GM12873 (cell line): ENCODE data around the gene ACTR3.

Experiments used
- CTCF ChIP-seq: IDR thresholded peaks from 2 replicates; pipeline ENCODE4 v1.5.1; 2012; ENCODE audit warnings: low read depth, mild to moderate bottlenecking, moderate library complexity, low read length, control low read depth; ENCODE audit not compliant: insufficient read depth; ENCODE audit errors: missing control alignments

Gene ACTR3

DNA sequence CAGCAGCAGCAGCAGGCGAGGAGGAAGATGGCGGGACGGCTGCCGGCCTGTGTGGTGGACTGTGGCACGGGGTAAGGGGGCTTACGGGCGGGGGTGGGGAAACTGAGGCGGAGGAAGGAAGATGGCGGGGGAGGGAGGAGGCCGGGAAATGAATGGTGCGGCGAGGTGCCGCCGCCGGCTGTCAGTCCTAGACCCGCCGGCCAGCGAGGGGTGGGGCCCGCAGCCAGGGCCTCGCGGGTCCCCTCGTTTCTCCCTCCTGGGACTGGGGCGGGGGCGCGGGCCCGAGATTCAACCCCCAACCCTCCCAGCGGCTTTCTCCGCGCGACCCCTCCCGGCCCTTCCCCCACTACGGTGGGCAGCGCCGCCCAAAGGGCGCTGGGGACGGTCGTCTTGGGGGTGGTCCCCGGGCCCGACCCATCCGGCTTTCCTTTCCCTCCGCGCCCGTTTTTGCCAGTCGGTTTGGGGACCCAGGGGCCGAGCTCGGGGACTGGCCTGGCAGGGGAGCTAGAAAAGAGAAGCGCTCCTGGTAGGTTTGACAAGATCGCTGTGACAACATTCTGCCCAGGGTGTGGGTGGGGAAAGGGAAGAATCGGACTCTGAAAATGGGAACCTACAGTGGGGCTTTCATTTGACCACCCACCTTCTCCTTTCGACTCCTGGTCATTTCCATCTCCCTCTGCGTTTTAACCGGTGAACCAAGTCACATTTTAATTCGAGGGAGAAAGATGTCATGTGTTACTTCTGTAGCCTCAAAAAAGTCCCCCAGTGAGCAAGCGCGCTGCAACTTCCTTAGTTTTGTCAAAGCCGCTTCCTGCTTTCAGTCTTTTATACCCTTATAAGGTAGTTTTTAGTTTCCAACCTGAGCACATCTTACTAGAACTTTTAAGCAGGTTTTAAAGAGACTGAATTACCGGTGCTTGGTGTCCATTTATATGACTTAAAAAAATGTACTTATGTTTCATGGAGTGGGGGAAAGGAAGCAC is 655 bp downstream of the ACTR3 start:
- TF ChIP-seq CTCF, result no peak

DNA sequence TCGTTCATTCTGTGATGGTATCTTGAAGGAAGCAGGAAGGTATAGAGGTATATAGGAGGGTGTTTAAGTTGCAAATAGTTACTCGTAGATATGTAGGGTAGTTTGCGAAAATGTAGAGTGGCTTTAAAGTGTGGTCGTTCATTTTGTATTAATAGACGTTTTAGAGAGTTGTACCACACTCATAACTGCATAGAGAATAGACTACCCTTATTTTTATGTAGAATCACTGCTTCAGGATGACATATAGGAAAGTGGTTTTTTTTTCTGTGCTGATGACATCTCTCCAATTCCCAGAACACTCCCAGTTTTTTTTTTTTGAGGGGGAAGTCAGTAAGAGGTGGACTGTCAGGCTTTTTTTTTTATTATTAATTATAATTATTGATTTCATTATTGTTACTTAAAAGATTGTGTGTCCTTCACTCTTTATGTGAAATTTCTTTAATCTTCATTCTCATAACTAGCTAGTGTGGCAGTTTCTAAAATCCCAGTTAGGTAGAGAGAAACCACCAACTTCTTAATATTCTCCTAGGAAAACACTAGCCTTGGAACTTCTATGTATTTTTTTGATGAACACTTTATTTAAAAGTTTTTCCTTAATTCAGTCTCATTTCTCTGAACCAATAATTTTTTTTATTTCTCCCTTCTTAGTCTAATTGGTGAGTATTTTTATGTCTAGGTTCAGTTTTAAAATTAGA is 1.5 kb downstream of the ACTR3 start:
- TF ChIP-seq CTCF, result no peak

DNA sequence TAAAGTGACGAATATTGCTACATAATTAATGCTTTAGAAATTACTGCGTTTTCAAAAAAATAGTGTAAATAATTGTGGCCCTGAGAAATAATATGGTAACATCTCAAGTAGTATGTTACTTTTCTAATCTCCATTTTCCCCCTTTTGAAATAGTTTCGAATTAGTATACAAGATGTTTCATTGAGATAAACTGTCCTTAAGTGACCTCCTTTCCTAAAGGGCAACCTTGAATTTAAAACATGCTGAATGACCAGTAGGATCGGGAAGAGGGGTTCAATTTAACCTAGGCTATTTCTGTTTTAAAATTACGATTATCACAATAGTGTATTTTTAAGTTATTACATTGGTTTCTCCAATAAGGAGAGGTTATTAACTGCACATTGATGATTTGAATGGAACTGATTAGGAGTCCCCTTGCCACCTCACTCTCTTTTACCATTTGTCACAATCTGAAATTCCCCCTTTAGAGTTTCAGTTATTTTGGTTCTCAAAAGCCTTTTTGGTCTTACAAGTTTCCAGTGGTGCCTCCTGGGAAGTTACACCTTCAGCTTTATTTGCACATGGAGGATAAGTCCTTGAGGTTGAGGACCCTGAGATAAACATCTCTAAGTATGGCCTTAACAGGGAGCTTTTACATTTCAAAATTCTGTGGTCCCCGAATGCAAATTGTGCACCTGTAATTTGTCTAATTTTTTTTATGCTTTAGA is 2.3 kb downstream of the ACTR3 start:
- TF ChIP-seq CTCF, result no peak

GRCh38 chr2:113894156-113894743 is 4.4 kb downstream of the ACTR3 start:
- no peak for TF ChIP-seq CTCF

DNA sequence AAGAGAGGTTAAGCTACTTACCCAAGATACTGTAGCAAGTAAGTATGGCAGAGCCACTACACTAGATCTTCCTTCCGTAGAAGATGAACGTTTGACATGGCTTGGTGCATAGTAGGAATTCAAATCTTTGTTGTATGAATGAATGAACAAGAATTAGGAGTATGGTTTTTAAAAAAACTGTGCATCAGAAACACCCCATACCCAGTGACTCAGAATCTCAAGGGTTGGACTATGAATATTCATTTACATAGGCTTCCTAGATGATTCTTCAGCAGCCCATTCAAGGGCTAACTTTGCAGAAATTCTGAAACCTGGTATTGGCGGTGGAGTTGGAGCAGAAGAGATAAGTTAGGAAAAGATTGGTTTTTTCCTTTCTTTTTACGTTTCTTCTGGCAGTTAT is 5.4 kb downstream of the ACTR3 start:
- TF ChIP-seq CTCF, result no peak

DNA sequence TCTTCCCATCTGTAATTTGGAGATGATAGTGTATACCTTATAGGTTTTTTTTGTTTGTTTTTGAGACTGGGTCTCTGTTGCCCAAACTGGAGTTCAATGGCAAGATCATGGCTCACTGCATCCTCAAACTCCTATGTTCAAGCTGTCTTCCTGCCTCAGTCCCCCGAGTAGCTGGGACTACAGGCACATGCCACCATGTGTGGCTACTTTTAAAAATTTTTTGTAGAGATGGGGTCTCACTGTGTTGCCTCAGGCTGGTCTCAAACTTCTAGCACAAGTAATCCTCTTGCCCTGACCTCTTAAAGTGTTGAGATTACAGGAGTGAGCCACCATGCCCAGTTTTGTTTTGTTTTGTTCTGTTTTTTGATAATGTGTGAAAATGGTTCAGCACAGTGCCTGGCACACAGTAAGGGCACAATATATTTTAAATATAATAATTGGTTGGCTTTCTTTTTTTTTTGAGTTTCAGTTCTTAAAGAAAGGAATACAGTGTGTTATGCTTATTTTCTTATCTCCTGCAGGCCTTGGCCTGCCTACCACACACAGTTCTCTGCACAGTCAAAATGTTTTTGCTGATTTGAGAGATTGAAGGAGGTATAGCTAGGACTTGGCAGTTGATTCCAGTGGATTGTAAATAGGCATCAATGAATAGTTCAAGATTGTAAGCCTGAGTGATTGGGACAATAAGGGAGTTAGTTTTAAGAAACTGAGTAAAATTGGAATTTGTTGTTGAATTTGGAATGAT is 6.1 kb downstream of the ACTR3 start:
- no peak for TF ChIP-seq CTCF
